ENCODE measurements around the gene MS4A1. TPM values are rescaled to one million over a fixed set of nuclear protein-coding genes. Genes with fewer than 3 reads are reported as not detected.

The MS4A1 gene
- total RNA-seq, 1 experiment from 2014 or later: 0.17 TPM

- no peak for DNase-seq (ENCODE audit: low spot score)
- ChIA-PET POLR2A (no interaction called here), CTCF (interaction anchor here (0.8 kb wide), 1 partner anchor 119 kb away, joined by 3 read pairs; no protein-coding TSS in a partner anchor)
- Mint-ChIP-seq H3K36me3 (no peaks in the 10 kb centered on the region), H3K27me3 (ENCODE audit: low read depth) (no peaks in the 10 kb centered on the region), H3K4me3 (no peak overlapping the region), H3K27ac (no peak overlapping the region), H3K9me3 (no peaks in the 10 kb centered on the region), H3K4me1 (0 out of 2 replicates have a peak, but pooled peaks cover 3% of the 10 kb centered on the region)
- ATAC-seq: no peak
- no peak for TF ChIP-seq SMAD3 (CRISPR knock-in tag; IDR thresholded peaks at IDR 0.05; ENCODE audit: borderline replicate concordance)
- TF ChIP-seq CBFB (CRISPR knock-in tag; IDR thresholded peaks at IDR 0.05; ENCODE audit: low read depth): no peak
- no peak for TF ChIP-seq CREM (CRISPR knock-in tag; IDR thresholded peaks at IDR 0.05)
These were observed 26.7 kb downstream of the MS4A1 start for GRCh38 chr11:60482361-60482760.

- Mint-ChIP-seq H3K27ac (0 out of 2 replicates have a peak overlapping the region, but pooled peaks have one; percentile 22), H3K4me3 (no peak overlapping the region), H3K9me3 (no peaks in the 10 kb centered on the region), H3K4me1 (0 out of 2 replicates have a peak, but pooled peaks cover 3% of the 10 kb centered on the region), H3K27me3 (ENCODE audit: low read depth) (no peaks in the 10 kb centered on the region), H3K36me3 (no peaks in the 10 kb centered on the region; the same call in 1 of the 2 replicates)
- no peak for TF ChIP-seq RELA (CRISPR knock-in tag; IDR thresholded peaks at IDR 0.05; ENCODE audit: borderline replicate concordance)
- DNase-seq (ENCODE audit: low spot score): peak; percentile 57
- peak; percentile 99 for ATAC-seq
- CTCF ChIA-PET: interaction anchor here (2.7 kb wide), 1 partner anchor 123 kb away, joined by 15 read pairs; no protein-coding TSS in a partner anchor
- POLR2A ChIA-PET: no interaction called here
These were observed 30.3 kb downstream of the MS4A1 start for GRCh38 chr11:60485987-60486386.

DNA sequence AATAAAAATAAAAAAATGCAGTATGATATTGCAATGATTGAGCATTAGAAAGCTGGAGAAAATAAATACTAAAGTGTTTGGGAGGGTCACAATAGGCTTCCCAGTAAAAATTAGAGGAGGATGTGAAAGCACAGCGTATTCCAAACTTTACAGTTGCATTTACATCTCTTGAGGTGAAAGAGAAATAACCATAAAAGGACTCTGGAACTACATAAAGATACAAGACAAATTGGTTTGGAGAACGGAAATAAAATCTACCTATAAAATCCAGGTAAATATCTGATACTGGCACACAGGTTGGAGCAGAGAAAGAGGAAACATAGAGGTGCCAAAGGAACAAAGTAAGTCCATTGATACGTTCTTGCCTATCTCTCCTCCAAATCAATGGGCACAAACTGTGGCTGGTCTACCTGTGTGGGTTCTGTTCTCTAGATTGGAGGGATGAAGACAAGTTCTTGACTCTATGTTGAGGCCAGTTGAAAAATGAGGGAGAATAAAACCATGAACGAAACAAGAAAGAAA, 36.9 kb downstream of the MS4A1 start, which contains the start of gene MS4A12:
Gene MS4A12 (plus strand): TSS at position 291 of the 522 bp plus-strand sequence. CDS start 4,541 bp downstream, outside the sequence.
- H3K4me3 Mint-ChIP-seq: no peak within 1 kb of the TSS
- CTCF ChIA-PET: no interaction called here
- H3K27ac Mint-ChIP-seq: no peak within 1 kb of the TSS
- peaks cover 4% of the 10 kb centered on the region for H3K36me3 Mint-ChIP-seq
- TF ChIP-seq JAZF1 (CRISPR knock-in tag; IDR thresholded peaks at IDR 0.05) (no peak), ARID4B (CRISPR knock-in tag; IDR thresholded peaks at IDR 0.05; ENCODE audit: borderline replicate concordance) (no peak), HMGA2 (CRISPR knock-in tag; IDR thresholded peaks at IDR 0.05) (no peak), ZBTB21 (CRISPR knock-in tag; IDR thresholded peaks at IDR 0.05; ENCODE audit: borderline replicate concordance) (no peak), TEAD4 (CRISPR knock-in tag; IDR thresholded peaks at IDR 0.05) (no peak)
- TF ChIP-seq, protein P1, sequence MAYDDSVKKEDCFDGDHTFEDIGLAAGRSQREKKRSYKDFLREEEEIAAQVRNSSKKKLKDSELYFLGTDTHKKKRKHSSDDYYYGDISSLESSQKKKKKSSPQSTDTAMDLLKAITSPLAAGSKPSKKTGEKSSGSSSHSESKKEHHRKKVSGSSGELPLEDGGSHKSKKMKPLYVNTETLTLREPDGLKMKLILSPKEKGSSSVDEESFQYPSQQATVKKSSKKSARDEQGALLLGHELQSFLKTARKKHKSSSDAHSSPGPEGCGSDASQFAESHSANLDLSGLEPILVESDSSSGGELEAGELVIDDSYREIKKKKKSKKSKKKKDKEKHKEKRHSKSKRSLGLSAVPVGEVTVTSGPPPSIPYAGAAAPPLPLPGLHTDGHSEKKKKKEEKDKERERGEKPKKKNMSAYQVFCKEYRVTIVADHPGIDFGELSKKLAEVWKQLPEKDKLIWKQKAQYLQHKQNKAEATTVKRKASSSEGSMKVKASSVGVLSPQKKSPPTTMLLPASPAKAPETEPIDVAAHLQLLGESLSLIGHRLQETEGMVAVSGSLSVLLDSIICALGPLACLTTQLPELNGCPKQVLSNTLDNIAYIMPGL (CRISPR knock-in tag; IDR thresholded peaks at IDR 0.05): no peak
- TF ChIP-seq, protein P2, sequence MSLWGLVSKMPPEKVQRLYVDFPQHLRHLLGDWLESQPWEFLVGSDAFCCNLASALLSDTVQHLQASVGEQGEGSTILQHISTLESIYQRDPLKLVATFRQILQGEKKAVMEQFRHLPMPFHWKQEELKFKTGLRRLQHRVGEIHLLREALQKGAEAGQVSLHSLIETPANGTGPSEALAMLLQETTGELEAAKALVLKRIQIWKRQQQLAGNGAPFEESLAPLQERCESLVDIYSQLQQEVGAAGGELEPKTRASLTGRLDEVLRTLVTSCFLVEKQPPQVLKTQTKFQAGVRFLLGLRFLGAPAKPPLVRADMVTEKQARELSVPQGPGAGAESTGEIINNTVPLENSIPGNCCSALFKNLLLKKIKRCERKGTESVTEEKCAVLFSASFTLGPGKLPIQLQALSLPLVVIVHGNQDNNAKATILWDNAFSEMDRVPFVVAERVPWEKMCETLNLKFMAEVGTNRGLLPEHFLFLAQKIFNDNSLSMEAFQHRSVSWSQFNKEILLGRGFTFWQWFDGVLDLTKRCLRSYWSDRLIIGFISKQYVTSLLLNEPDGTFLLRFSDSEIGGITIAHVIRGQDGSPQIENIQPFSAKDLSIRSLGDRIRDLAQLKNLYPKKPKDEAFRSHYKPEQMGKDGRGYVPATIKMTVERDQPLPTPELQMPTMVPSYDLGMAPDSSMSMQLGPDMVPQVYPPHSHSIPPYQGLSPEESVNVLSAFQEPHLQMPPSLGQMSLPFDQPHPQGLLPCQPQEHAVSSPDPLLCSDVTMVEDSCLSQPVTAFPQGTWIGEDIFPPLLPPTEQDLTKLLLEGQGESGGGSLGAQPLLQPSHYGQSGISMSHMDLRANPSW (CRISPR knock-in tag; conservative IDR thresholded peaks at IDR 0.05; ENCODE audit: low read depth): no peak
- TF ChIP-seq, protein P3, sequence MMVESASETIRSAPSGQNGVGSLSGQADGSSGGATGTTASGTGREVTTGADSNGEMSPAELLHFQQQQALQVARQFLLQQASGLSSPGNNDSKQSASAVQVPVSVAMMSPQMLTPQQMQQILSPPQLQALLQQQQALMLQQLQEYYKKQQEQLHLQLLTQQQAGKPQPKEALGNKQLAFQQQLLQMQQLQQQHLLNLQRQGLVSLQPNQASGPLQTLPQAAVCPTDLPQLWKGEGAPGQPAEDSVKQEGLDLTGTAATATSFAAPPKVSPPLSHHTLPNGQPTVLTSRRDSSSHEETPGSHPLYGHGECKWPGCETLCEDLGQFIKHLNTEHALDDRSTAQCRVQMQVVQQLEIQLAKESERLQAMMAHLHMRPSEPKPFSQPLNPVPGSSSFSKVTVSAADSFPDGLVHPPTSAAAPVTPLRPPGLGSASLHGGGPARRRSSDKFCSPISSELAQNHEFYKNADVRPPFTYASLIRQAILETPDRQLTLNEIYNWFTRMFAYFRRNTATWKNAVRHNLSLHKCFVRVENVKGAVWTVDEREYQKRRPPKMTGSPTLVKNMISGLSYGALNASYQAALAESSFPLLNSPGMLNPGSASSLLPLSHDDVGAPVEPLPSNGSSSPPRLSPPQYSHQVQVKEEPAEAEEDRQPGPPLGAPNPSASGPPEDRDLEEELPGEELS (CRISPR knock-in tag; IDR thresholded peaks at IDR 0.05): no peak
- peaks cover 6% of the 10 kb centered on the region for H3K9me3 Mint-ChIP-seq
- H3K4me1 Mint-ChIP-seq: peaks cover 18% of the 10 kb centered on the region
- no peaks in the 10 kb centered on the region for H3K27me3 Mint-ChIP-seq (ENCODE audit: low read depth)
- POLR2A ChIA-PET: interaction anchor here (0.7 kb wide), 1 partner anchor 224 kb away, joined by 3 read pairs; no protein-coding TSS in a partner anchor
- DNase-seq (ENCODE audit: low spot score) (no peak), ATAC-seq (no peak)
